ENCODE measurements around the gene ACTR8. TPM values are rescaled to one million over a fixed set of nuclear protein-coding genes. Genes with fewer than 3 reads are reported as not detected.
A peak's percentile ranks its signal among the peaks of the same experiment; 100 is the strongest.

The ACTR8 gene
- total RNA-seq, 1 donor from 2014 or later, result 20.9 TPM

DNA sequence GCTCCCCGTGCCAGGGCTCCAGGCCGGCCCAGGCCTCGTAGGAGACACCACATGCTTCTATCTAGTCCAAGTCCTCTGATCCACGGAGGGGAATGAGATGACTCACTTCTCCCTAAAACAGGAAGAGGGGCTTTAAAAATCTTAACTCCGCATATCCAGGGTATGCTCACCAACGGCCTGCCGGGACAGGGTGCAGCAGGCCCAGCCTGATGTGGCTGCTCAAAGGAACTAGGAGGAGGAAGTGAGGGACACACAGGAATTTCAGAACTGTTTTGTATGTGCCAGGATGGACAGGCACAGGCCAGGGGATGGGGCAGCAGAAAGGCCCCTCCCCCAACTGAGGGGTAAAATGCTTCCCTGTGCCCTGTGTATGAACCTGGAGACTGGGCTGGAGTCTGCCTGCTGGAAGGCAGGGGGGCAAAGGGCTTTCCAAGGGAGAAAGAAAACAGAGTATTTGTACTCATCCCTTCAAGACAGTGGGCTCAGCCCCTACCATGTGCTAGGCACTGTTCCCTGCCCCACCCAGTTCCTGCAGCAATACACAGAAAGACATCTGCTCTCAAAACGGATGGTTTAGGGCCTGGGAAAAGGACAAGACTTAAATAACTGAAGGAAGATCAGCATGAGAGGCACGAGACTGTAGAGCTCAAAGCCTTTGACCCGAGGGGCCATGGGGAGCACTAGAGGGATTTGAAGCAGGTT, 57.8 kb downstream of the ACTR8 start:
- Histone ChIP-seq H3K27ac (ENCODE audit: low read depth, low read length) (no peak overlapping the region), H3K27me3 (ENCODE audit: control insufficient read depth in 3 of 3, insufficient read depth in 3 of 3, low read length in 3 of 3) (no peaks in the 10 kb centered on the region), H3K4me3 (ENCODE audit: low read length in 3 of 3) (no peak overlapping the region), H3K9me3 (ENCODE audit: control insufficient read depth in 3 of 3, low read length in 3 of 3) (no peaks in the 10 kb centered on the region), H3K36me3 (ENCODE audit: control insufficient read depth in 3 of 3, insufficient read depth in 3 of 3, low read length in 3 of 3) (peaks cover 0 to 4% (median 3%) of the 10 kb centered on the region in 3 donors), H3K4me1 (ENCODE audit: control insufficient read depth in 3 of 3, insufficient read depth in 3 of 3, low read length in 3 of 3) (peaks cover 8 to 30% (median 21%) of the 10 kb centered on the region in 3 donors), H3K9ac (ENCODE audit: low read depth in 1 of 3, low read length in 3 of 3) (no peak overlapping the region)

DNA sequence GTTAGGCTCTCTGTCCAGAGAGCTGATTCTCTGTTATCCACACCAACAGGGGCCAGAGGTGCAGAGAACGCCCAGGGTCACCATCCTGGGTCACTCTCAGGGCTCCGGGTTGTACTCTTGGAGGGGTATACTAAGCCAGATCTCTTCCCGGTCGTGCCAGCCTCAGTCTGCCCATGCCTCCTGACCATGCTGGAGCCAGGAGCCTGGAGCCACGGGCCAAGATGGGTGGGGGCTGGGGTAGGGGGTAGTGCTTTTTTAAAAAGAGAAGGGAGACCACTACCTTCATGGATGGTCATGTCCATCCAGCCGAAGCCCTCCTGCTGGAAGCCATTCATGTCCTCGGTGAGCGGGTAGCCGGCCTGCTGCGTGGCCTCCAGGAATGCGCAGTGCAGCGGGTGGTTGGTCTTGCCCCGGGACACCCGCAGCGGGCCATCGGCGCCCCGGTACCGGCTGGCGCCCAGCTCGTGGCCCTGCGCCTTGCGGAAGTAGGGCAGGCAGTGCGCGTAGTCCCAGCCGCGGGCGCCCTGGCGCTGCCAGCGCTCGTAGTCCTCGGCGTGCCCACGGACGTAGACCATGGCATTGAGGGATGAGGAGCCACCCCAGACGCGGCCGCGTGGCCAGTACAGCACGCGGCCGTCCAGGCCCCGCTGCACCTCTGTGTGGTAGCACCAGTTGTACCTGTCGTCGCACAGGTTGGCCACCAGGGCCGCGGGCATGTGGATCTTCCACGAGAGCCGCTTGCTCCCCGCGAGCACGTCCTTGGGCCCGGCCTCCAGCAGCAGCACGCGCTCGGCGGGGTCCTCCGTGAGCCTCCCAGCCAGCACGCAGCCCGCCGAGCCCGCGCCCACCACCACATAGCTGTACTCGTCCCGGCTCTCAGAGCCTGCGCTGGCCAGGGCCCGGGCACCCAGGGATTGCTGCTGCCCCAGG, 58.7 kb downstream of the ACTR8 start:
- peaks cover 0 to 6% (median 6%) of the 10 kb centered on the region in 3 donors for H3K36me3 ChIP-seq (ENCODE audit: control insufficient read depth in 3 of 3, insufficient read depth in 3 of 3, low read length in 3 of 3)

DNA sequence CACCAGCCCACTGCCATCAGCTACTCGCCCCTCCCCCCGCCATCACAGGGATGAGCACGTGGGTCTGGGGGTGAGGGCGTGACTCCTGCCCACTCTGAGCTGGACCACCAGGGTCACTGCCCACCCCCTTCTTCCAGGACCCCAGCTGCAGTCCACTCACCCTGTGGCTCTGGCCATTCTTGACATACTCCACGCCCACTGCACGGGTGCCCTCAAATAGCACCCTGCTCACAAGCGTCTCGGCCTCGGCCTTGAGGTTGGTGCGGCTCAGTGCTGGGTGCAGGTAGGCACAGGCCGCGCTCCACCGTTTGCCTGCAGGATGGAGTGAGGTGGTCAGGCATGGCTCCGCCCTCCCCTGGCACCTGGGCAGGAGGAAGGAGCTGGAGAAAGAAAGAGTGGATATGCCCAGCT, 59.6 kb downstream of the ACTR8 start:
- Histone ChIP-seq H3K9ac (ENCODE audit: low read depth in 1 of 3, low read length in 3 of 3) (peak overlapping the region in 1 of 3 donors; percentile 25), H3K27me3 (ENCODE audit: control insufficient read depth in 3 of 3, insufficient read depth in 3 of 3, low read length in 3 of 3) (no peaks in the 10 kb centered on the region), H3K9me3 (ENCODE audit: control insufficient read depth in 3 of 3, low read length in 3 of 3) (no peaks in the 10 kb centered on the region), H3K36me3 (ENCODE audit: control insufficient read depth in 3 of 3, insufficient read depth in 3 of 3, low read length in 3 of 3) (peaks cover 3 to 9% (median 6%) of the 10 kb centered on the region in 3 donors), H3K27ac (ENCODE audit: low read depth, low read length) (no peak overlapping the region), H3K4me1 (ENCODE audit: control insufficient read depth in 3 of 3, insufficient read depth in 3 of 3, low read length in 3 of 3) (peaks cover 8 to 30% (median 21%) of the 10 kb centered on the region in 3 donors), H3K4me3 (ENCODE audit: low read length in 3 of 3) (no peak overlapping the region)

More for the DNA sequence above, 58.7 kb downstream of the ACTR8 start:
- H3K4me3 ChIP-seq (ENCODE audit: low read length in 3 of 3), result no peak overlapping the region
- no peak overlapping the region for H3K27ac ChIP-seq (ENCODE audit: low read depth, low read length)
- no peaks in the 10 kb centered on the region for H3K27me3 ChIP-seq (ENCODE audit: control insufficient read depth in 3 of 3, insufficient read depth in 3 of 3, low read length in 3 of 3)
- H3K9me3 ChIP-seq (ENCODE audit: control insufficient read depth in 3 of 3, low read length in 3 of 3), result no peaks in the 10 kb centered on the region
- peaks cover 8 to 30% (median 21%) of the 10 kb centered on the region in 3 donors for H3K4me1 ChIP-seq (ENCODE audit: control insufficient read depth in 3 of 3, insufficient read depth in 3 of 3, low read length in 3 of 3)
- peak overlapping the region in 1 of 3 donors; percentile 25 for H3K9ac ChIP-seq (ENCODE audit: low read depth in 1 of 3, low read length in 3 of 3)

DNA sequence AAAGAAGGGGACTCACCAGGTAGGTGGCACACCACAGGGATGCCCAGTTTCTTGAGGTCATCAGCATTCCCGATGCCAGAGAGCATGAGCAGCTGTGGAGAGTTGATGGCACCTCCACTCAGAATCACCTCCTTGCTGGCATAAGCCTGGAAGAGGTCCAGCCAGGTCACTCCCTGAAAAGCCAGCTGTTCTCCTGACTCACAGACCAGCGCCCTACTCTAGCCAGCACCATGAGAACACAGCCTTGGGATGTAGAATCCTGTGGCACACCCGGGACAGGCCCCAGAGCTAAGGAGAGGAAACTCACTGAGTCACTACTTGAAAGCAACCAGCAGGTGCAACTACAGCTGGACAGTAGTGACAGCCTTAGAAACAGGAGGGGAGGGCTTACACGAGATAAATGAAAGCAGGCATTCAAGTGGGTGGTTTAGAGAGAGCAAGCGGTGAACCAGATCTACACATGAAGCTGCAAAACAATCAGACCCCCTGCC, 60.3 kb downstream of the ACTR8 start:
- Histone ChIP-seq H3K4me3 (ENCODE audit: low read length in 3 of 3) (no peak overlapping the region), H3K27me3 (ENCODE audit: control insufficient read depth in 3 of 3, insufficient read depth in 3 of 3, low read length in 3 of 3) (no peaks in the 10 kb centered on the region), H3K36me3 (ENCODE audit: control insufficient read depth in 3 of 3, insufficient read depth in 3 of 3, low read length in 3 of 3) (peaks cover 6 to 9% (median 6%) of the 10 kb centered on the region in 3 donors), H3K9me3 (ENCODE audit: control insufficient read depth in 3 of 3, low read length in 3 of 3) (no peaks in the 10 kb centered on the region), H3K9ac (ENCODE audit: low read depth in 1 of 3, low read length in 3 of 3) (no peak overlapping the region), H3K27ac (ENCODE audit: low read depth, low read length) (peak overlapping the region; percentile 51), H3K4me1 (ENCODE audit: control insufficient read depth in 3 of 3, insufficient read depth in 3 of 3, low read length in 3 of 3) (peaks cover 8 to 30% (median 21%) of the 10 kb centered on the region in 3 donors)

DNA sequence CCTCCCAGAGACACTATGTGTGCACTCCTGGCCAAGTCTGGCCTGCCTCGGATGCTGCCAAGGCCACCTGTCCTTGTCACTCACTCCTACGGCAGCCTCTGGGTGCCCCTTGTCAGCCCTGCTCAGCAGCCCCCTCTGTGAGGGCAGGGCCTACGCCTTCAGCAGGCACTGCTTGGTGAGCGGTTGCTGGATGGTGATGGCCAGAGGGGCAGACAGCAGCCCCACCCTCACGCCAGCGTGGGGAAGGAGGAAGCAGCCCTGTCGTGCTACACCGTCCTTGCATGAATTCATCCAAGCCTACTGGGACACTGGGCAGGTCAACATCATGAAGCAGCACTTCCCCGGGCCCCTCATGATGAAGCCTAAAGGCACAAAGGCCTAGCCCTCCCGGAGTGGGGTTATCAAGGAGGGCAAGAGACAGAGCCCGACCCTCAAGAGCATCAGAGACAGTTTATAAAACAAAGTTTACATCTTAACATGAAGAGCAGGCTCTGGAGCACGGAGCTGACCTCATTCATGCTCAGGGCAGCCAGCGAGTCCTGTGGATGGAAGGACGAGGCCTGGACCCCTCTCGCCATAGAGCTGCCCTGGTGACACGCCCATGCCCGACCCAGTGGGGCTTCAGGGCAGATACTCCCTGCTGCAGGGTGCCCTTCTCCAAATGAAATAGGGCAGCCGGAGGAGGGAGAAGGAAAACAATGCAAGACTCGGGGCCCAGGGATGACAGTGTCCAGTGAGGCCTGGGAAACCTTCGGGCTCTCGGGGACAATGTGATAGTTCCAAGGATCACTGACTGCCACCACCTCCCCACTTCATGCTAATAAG, 61.0 kb downstream of the ACTR8 start:
- Histone ChIP-seq H3K27ac (ENCODE audit: low read depth, low read length) (peak overlapping the region; percentile 51), H3K4me1 (ENCODE audit: control insufficient read depth in 3 of 3, insufficient read depth in 3 of 3, low read length in 3 of 3) (peaks cover 8 to 30% (median 21%) of the 10 kb centered on the region in 3 donors)

DNA sequence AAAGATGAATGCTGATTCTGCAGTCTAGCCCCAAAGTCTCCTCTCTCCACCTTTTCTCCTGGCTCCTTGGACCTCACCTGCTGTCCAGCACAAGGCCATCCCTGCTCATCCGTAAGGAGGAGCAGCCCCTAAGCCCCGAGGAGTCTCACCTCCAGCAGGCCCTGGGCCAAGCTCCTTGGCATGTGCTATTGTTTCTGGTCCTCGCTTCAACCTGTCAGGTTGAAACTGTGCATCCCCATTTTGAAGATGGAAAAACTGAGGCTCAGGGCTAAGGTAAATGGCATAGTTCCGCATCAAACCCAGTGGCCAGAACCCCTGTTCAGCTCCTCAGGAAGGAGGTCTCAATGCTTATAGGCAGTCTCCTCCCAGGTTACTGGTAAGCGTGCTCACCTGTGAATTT, 61.9 kb downstream of the ACTR8 start:
- H3K9me3 ChIP-seq (ENCODE audit: control insufficient read depth in 3 of 3, low read length in 3 of 3), result no peaks in the 10 kb centered on the region
- peaks cover 6 to 9% (median 6%) of the 10 kb centered on the region in 3 donors for H3K36me3 ChIP-seq (ENCODE audit: control insufficient read depth in 3 of 3, insufficient read depth in 3 of 3, low read length in 3 of 3)
- H3K27ac ChIP-seq (ENCODE audit: low read depth, low read length), result no peak overlapping the region
- peaks cover 8 to 30% (median 21%) of the 10 kb centered on the region in 3 donors for H3K4me1 ChIP-seq (ENCODE audit: control insufficient read depth in 3 of 3, insufficient read depth in 3 of 3, low read length in 3 of 3)
- H3K9ac ChIP-seq (ENCODE audit: low read depth in 1 of 3, low read length in 3 of 3), result peak overlapping the region in 1 of 3 donors; percentile 11
- H3K27me3 ChIP-seq (ENCODE audit: control insufficient read depth in 3 of 3, insufficient read depth in 3 of 3, low read length in 3 of 3), result no peaks in the 10 kb centered on the region
- H3K4me3 ChIP-seq (ENCODE audit: low read length in 3 of 3), result no peak overlapping the region

More for the DNA sequence above, 61.0 kb downstream of the ACTR8 start:
- Histone ChIP-seq H3K4me3 (ENCODE audit: low read length in 3 of 3) (peak overlapping the region in 2 of 3 donors; percentile 31 to 41), H3K9ac (ENCODE audit: low read depth in 1 of 3, low read length in 3 of 3) (peak overlapping the region in 2 of 3 donors; percentile 38 to 57), H3K36me3 (ENCODE audit: control insufficient read depth in 3 of 3, insufficient read depth in 3 of 3, low read length in 3 of 3) (peaks cover 6 to 9% (median 6%) of the 10 kb centered on the region in 3 donors), H3K9me3 (ENCODE audit: control insufficient read depth in 3 of 3, low read length in 3 of 3) (no peaks in the 10 kb centered on the region), H3K27me3 (ENCODE audit: control insufficient read depth in 3 of 3, insufficient read depth in 3 of 3, low read length in 3 of 3) (no peaks in the 10 kb centered on the region)

DNA sequence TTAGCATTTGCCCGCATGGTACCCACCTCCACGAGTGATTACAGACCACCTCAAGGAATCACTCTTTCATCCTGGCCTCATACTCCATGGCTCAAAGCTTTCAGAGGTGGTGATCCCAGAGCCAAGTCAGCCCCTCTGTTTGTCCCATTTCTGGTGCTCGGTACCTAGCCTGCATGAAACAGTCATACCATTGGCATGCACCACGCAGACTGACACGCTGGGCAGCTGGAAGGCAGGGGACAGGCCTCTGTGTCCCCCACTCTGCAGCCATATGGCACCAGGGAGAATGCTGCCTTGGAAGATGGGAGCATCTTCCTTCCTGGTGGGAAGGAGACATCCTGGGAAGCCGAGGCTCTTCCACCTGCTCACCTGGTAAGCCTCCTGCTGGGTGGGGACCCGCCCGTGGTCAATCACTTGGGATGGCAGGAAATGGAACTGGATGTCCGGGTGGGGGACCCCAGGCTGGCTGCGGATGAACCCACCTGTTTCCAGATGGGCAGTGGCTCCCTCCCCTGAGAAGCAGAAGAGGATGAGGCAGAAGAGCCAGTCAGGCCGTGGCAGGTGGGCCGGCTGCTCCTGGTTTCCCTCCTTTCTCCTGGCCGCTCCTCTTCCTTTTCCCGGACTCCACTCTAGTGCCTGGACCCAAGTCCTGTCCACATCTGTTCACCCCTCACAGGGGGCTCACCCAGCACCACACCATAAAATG, 62.6 kb downstream of the ACTR8 start:
- peaks cover 8 to 30% (median 21%) of the 10 kb centered on the region in 3 donors for H3K4me1 ChIP-seq (ENCODE audit: control insufficient read depth in 3 of 3, insufficient read depth in 3 of 3, low read length in 3 of 3)
- peaks cover 6 to 9% (median 6%) of the 10 kb centered on the region in 3 donors for H3K36me3 ChIP-seq (ENCODE audit: control insufficient read depth in 3 of 3, insufficient read depth in 3 of 3, low read length in 3 of 3)
- peak overlapping the region in 1 of 3 donors; percentile 11 for H3K9ac ChIP-seq (ENCODE audit: low read depth in 1 of 3, low read length in 3 of 3)
- no peaks in the 10 kb centered on the region for H3K9me3 ChIP-seq (ENCODE audit: control insufficient read depth in 3 of 3, low read length in 3 of 3)
- no peaks in the 10 kb centered on the region for H3K27me3 ChIP-seq (ENCODE audit: control insufficient read depth in 3 of 3, insufficient read depth in 3 of 3, low read length in 3 of 3)
- no peak overlapping the region for H3K4me3 ChIP-seq (ENCODE audit: low read length in 3 of 3)
- no peak overlapping the region for H3K27ac ChIP-seq (ENCODE audit: low read depth, low read length)

DNA sequence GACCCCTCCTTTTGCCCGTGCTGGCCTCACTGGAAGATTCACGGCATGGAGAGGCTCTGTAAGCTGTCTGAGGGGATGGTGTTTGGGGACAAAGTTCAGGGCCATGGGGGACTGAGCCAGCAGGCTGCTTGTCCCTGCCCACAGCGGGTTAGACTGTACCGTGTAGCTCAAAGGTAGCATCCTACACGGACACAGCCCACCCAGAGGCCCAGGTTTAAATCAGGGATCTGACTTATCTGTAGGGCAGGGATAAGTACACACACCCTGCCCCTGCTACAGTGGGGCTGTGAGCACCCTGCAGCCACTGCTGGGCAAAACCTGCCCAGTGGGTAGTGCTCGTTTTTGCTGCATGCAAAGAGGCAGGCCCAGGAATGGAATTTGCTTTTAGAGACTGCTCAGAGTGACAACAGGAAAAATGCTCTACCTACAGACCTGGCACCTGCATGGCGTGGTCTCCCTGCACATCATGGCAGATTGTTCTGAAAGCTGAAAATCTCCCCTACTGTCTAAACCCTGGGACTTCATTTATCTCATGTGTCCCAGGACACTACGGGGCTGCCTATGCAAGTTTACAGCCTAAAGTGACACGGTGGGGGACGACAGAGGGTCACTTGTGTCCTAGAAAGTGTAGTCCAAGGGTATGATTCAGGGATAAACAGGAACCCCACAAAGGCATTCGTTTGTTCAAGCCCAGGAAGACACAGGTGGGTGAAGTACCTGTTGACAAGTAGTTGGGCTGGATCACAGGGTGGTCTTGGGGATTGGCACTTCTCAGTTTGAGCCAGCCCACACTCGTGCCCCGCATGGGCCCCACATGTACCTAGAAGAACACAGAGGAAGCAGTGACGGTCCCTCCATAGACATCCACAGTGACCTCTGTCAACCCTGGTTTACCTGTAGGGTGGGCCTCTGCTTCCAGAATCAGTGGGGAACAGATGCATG, 63.5 kb downstream of the ACTR8 start:
- no peak overlapping the region for H3K9ac ChIP-seq (ENCODE audit: low read depth in 1 of 3, low read length in 3 of 3)
- no peaks in the 10 kb centered on the region for H3K27me3 ChIP-seq (ENCODE audit: control insufficient read depth in 3 of 3, insufficient read depth in 3 of 3, low read length in 3 of 3)
- H3K4me1 ChIP-seq (ENCODE audit: control insufficient read depth in 3 of 3, insufficient read depth in 3 of 3, low read length in 3 of 3), result peaks cover 8 to 30% (median 21%) of the 10 kb centered on the region in 3 donors
- peaks cover 6 to 9% (median 6%) of the 10 kb centered on the region in 3 donors for H3K36me3 ChIP-seq (ENCODE audit: control insufficient read depth in 3 of 3, insufficient read depth in 3 of 3, low read length in 3 of 3)
- no peak overlapping the region for H3K4me3 ChIP-seq (ENCODE audit: low read length in 3 of 3)
- H3K27ac ChIP-seq (ENCODE audit: low read depth, low read length), result no peak overlapping the region
- H3K9me3 ChIP-seq (ENCODE audit: control insufficient read depth in 3 of 3, low read length in 3 of 3), result no peaks in the 10 kb centered on the region

Measured in skeletal muscle tissue (tissue), 4 donors.